K562 (cell line): Measurements from ENCODE around the gene HMGXB3. TPM values are rescaled to one million over a fixed set of nuclear protein-coding genes. Genes with fewer than 3 reads are reported as not detected.
"Not testable (repeated sequence)": the region's sequence is repeated elsewhere in the genome, so short reads cannot be mapped to it uniquely, and the experiment has no call there.

Experiments used
- AFF4 ChIP-seq: sonication (generic); formaldehyde crosslinking; IDR thresholded peaks from 2 replicates; pipeline ENCODE4 v1.8.0; 2023; ENCODE audit warnings: mild to moderate bottlenecking, missing genetic modification reagents
- E2F8 ChIP-seq: fragments of 450-650 bp; IDR thresholded peaks from 2 replicates; pipeline ENCODE4 v1.7.1; 2018; ENCODE audit warnings: mild to moderate bottlenecking, low read depth; ENCODE audit not compliant: partially characterized antibody
- ETS1 ChIP-seq: conservative IDR thresholded peaks from 2 replicates; pipeline ENCODE4 v1.6.1; 2011; ENCODE audit warnings: low read depth, mild to moderate bottlenecking, low read length; ENCODE audit not compliant: control insufficient read depth
- HLTF ChIP-seq: fragments of 450-650 bp; IDR thresholded peaks from 2 replicates; pipeline ENCODE4 v1.6.1; 2016
- NBN ChIP-seq: fragments of 450-650 bp; IDR thresholded peaks from 2 replicates; pipeline ENCODE4 v1.6.1; 2016; ENCODE audit warnings: low read depth, mild to moderate bottlenecking
- SMARCA5 ChIP-seq: fragments of 450-650 bp; IDR thresholded peaks from 2 replicates; pipeline ENCODE4 v1.6.1; 2016
- SMARCE1 ChIP-seq: fragments of 450-650 bp; IDR thresholded peaks from 2 replicates; pipeline ENCODE4 v1.7.1; 2016; ENCODE audit warnings: mild to moderate bottlenecking
- TOE1 ChIP-seq, 2 experiments: fragments of 450-650 bp in 1 of 2; sonication (generic) in 1 of 2; formaldehyde crosslinking in 1 of 2; IDR thresholded peaks; 2 replicates each; pipeline versions ENCODE4 v1.7.1 to v1.8.0; 2016 to 2022; ENCODE audit warnings: borderline replicate concordance in 2 of 2, mild to moderate bottlenecking in 2 of 2, antibody characterized with exemption in 1 of 2, inconsistent platforms in 1 of 2, low read depth in 1 of 2, missing genetic modification reagents in 1 of 2, moderate library complexity in 1 of 2
- ZNF592 ChIP-seq: fragments of 450-650 bp; IDR thresholded peaks from 2 replicates; pipeline ENCODE4 v1.6.1; 2017; ENCODE audit warnings: antibody characterized with exemption, mild to moderate bottlenecking
- polyA plus RNA-seq, 8 experiments: library from polyadenylated mRNA; depleted of rRNA in 4 of 8; stranded (reverse) in 5 of 8; unstranded in 3 of 8; fragments of >200 nt; fragmentation: Nextera tagmentation in 2 of 8; fragmentation: Illumina TruSeq in 1 of 8; extraction: Ambion mirVana in 2 of 8; extraction: Trizol in 1 of 8; gene quantifications; 2 replicates each; pipeline versions ENCODE4 v1.2.1 to v1.2.3, GENCODE V29; 2011 to 2014; ENCODE audit warnings: inconsistent platforms in 1 of 8, missing spikeins in 1 of 8
- total RNA-seq, 7 experiments: library from RNA; depleted of rRNA in 6 of 7; stranded (reverse); fragments of >200 nt in 6 of 7; fragmentation: Illumina TruSeq in 2 of 7; extraction: Trizol in 2 of 7; gene quantifications; 2 replicates each; pipeline versions ENCODE4 v1.2.1 to v1.2.3, GENCODE V29; 2011 to 2021; ENCODE audit warnings: low replicate concordance in 1 of 7

HMGXB3 gene
- total and polyA plus RNA-seq, 9 of the 15 experiments (the other 6 are each of a cell fraction or from before 2014, with no cell fraction given), result 1.8 to 44.1 (median 32.2) TPM

- TF ChIP-seq E2F8 (peak; percentile 89), AFF4 (CRISPR knock-in tag) (0 out of 2 replicates have a peak, but pooled peaks have one; percentile 35), ZNF592 (peak; percentile 99), TOE1 (IDR thresholded peaks at IDR 0.05; ENCODE audit: borderline replicate concordance) (peak; percentile 72), SMARCA5 (peak; percentile 92), SMARCE1 (peak; percentile 98), HLTF (0 out of 2 replicates have a peak, but pooled peaks have one; percentile 65), NBN (peak; percentile 86), ETS1 (0 out of 2 replicates have a peak, but pooled peaks have one; percentile 25)
- TF ChIP-seq TOE1 (CRISPR knock-in tag; IDR thresholded peaks at IDR 0.05; ENCODE audit: borderline replicate concordance, low read depth), result not testable (repeated sequence)
These were observed 49.8 kb downstream of the HMGXB3 start (continued) for GRCh38 chr5:150050172-150050811.
